GM18868 (cell line): ENCODE measurements around the gene RBM20.
"Not testable (repeated sequence)": the region's sequence is repeated elsewhere in the genome, so short reads cannot be mapped to it uniquely, and the experiment has no call there.

Experiments used
- ATAC-seq: cut with Tn5 transposase; IDR thresholded peaks from one replicate; pipeline ENCODE4 v1.9.1; 2021; ENCODE audit warnings: mild to moderate bottlenecking, moderate library complexity; ENCODE audit not compliant: unreplicated experiment

RBM20 gene

GRCh38 chr10:110727785-110728184 is 83.6 kb downstream of the RBM20 start:
- ATAC-seq: not testable (repeated sequence)

GRCh38 chr10:110730345-110731050 is 86.4 kb downstream of the RBM20 start:
- no peak for ATAC-seq

- ATAC-seq: no peak
Measured at GRCh38 chr10:110733218-110733952, 89.2 kb downstream of the RBM20 start.

- ATAC-seq: no peak
Measured at GRCh38 chr10:110735620-110736027, 91.5 kb downstream of the RBM20 start.

- ATAC-seq: no peak
Measured at GRCh38 chr10:110737886-110738634, 93.9 kb downstream of the RBM20 start.

- no peak for ATAC-seq
Measured at GRCh38 chr10:110739811-110740271, 95.7 kb downstream of the RBM20 start.

GRCh38 chr10:110742801-110743200 is 98.7 kb downstream of the RBM20 start:
- no peak for ATAC-seq

GRCh38 chr10:110744782-110745181 is 100.6 kb downstream of the RBM20 start:
- ATAC-seq: no peak

GRCh38 chr10:110746254-110746826 is 102.2 kb downstream of the RBM20 start:
- ATAC-seq: peak; percentile 43

GRCh38 chr10:110746969-110747608 is 103.0 kb downstream of the RBM20 start:
- ATAC-seq: peak; percentile 19

GRCh38 chr10:110747609-110748464 is 103.7 kb downstream of the RBM20 start:
- peak; percentile 46 for ATAC-seq

- no peak for ATAC-seq
Measured at GRCh38 chr10:110748970-110749369, 104.8 kb downstream of the RBM20 start.

- no peak for ATAC-seq
Measured at GRCh38 chr10:110750931-110751330, 106.8 kb downstream of the RBM20 start.

- ATAC-seq: peak; percentile 39
Measured at GRCh38 chr10:110751850-110752249, 107.7 kb downstream of the RBM20 start.

GRCh38 chr10:110753462-110753861 is 109.3 kb downstream of the RBM20 start:
- no peak for ATAC-seq

- no peak for ATAC-seq
Measured at GRCh38 chr10:110754375-110755105, 110.4 kb downstream of the RBM20 start.

- ATAC-seq: no peak
Measured at GRCh38 chr10:110755781-110756180, 111.6 kb downstream of the RBM20 start.

GRCh38 chr10:110756876-110757275 is 112.7 kb downstream of the RBM20 start:
- ATAC-seq: no peak

- no peak for ATAC-seq
Measured at GRCh38 chr10:110757586-110757985, 113.5 kb downstream of the RBM20 start.
